ENCODE measurements around the gene MVK. TPM values are rescaled to one million over a fixed set of nuclear protein-coding genes. Genes with fewer than 3 reads are reported as not detected.

MVK gene
- polyA plus RNA-seq, 3 donors, result 1.1 to 3.8 (median 1.6) TPM

- Histone ChIP-seq H2AFZ (ENCODE audit: insufficient read depth, low read depth, low read length, poor library complexity, severe bottlenecking) (no peak overlapping the region), H3K27me3 (ENCODE audit: control insufficient read depth in 2 of 2, insufficient read depth in 2 of 2, low read length in 2 of 2) (no peaks in the 10 kb centered on the region), H3K9ac (ENCODE audit: insufficient read depth, low read length, poor library complexity, severe bottlenecking) (no peak overlapping the region), H3K36me3 (replicated peaks in 1 of 2; ENCODE audit: control insufficient read depth in 1 of 2, insufficient read depth in 2 of 2, low read length in 2 of 2) (peaks cover 36 to 70% of the 10 kb centered on the region in 2 donors), H3K4me3 (replicated peaks in 1 of 3; ENCODE audit: low read depth in 2 of 3, low read length in 3 of 3) (no peak overlapping the region), H4K20me1 (ENCODE audit: insufficient read depth, low read length) (no peaks in the 10 kb centered on the region), H3K9me3 (replicated peaks in 1 of 2; ENCODE audit: control insufficient read depth in 1 of 2, insufficient read depth in 1 of 2, low read length in 2 of 2) (no peaks in the 10 kb centered on the region), H3K27ac (ENCODE audit: low read depth in 1 of 2, low read length in 2 of 2) (no peak overlapping the region), H3K79me2 (ENCODE audit: insufficient read depth, low read length) (no peaks in the 10 kb centered on the region), H3K4me1 (ENCODE audit: control insufficient read depth in 1 of 2, insufficient read depth in 2 of 2, low read length in 2 of 2) (no peaks in the 10 kb centered on the region), H3K4me2 (replicated peaks; ENCODE audit: extremely low read depth, low read length, poor library complexity, severe bottlenecking) (no peak overlapping the region)
- Mint-ChIP-seq H3K9me3 (no peaks in the 10 kb centered on the region), H3K36me3 (peaks cover 52 to 60% of the 10 kb centered on the region in 2 donors), H3K27me3 (ENCODE audit: low read depth in 3 of 3) (peaks cover 0 to 5% (median 3%) of the 10 kb centered on the region in 3 donors), H3K27ac (peak overlapping the region in 1 of 7 donors; percentile 41), H3K4me1 (no peaks in the 10 kb centered on the region), H3K4me3 (no peak overlapping the region)
- no peak for TF ChIP-seq CTCF (IDR thresholded peaks at IDR 0.05)
- 97% methylated on average over 15 of the region's 15 CpGs for WGBS (ENCODE audit: insufficient coverage)
- intact Hi-C loops (cut with micrococcal nuclease), result no loop called here
- DNase-seq, result no peak
Observed at GRCh38 chr12:109534456-109534855, 39.1 kb upstream of the MVK start.

- Mint-ChIP-seq H3K27me3 (ENCODE audit: low read depth in 3 of 3) (peaks cover 0 to 5% (median 3%) of the 10 kb centered on the region in 3 donors), H3K9me3 (no peaks in the 10 kb centered on the region), H3K36me3 (peaks cover 43 to 51% of the 10 kb centered on the region in 2 donors), H3K4me1 (no peaks in the 10 kb centered on the region), H3K27ac (peak overlapping the region in 1 of 7 donors; percentile 54), H3K4me3 (peak overlapping the region in 1 of 2 donors; percentile 20)
- intact Hi-C loops (cut with micrococcal nuclease), result no loop called here
- H3K4me2 ChIP-seq (replicated peaks; ENCODE audit: extremely low read depth, low read length, poor library complexity, severe bottlenecking), result no peak overlapping the region
- H3K27me3 ChIP-seq (ENCODE audit: control insufficient read depth in 2 of 2, insufficient read depth in 2 of 2, low read length in 2 of 2), result no peaks in the 10 kb centered on the region
- no peaks in the 10 kb centered on the region for H4K20me1 ChIP-seq (ENCODE audit: insufficient read depth, low read length)
- H3K4me1 ChIP-seq (ENCODE audit: control insufficient read depth in 1 of 2, insufficient read depth in 2 of 2, low read length in 2 of 2), result no peaks in the 10 kb centered on the region
- H3K27ac ChIP-seq (ENCODE audit: low read depth in 1 of 2, low read length in 2 of 2), result no peak overlapping the region
- peaks cover 30 to 61% of the 10 kb centered on the region in 2 donors for H3K36me3 ChIP-seq (replicated peaks in 1 of 2; ENCODE audit: control insufficient read depth in 1 of 2, insufficient read depth in 2 of 2, low read length in 2 of 2)
- no peaks in the 10 kb centered on the region for H3K79me2 ChIP-seq (ENCODE audit: insufficient read depth, low read length)
- no peak for DNase-seq
- H3K9ac ChIP-seq (ENCODE audit: insufficient read depth, low read length, poor library complexity, severe bottlenecking), result no peak overlapping the region
- no peak overlapping the region for H3K4me3 ChIP-seq (replicated peaks in 1 of 3; ENCODE audit: low read depth in 2 of 3, low read length in 3 of 3)
- no peaks in the 10 kb centered on the region for H3K9me3 ChIP-seq (replicated peaks in 1 of 2; ENCODE audit: control insufficient read depth in 1 of 2, insufficient read depth in 1 of 2, low read length in 2 of 2)
- TF ChIP-seq CTCF (IDR thresholded peaks at IDR 0.05), result no peak
- WGBS (ENCODE audit: insufficient coverage), result 97% methylated on average over 23 of the region's 25 CpGs
- no peak overlapping the region for H2AFZ ChIP-seq (ENCODE audit: insufficient read depth, low read depth, low read length, poor library complexity, severe bottlenecking)
Observed at GRCh38 chr12:109535231-109535862, 38.2 kb upstream of the MVK start.

All from CD14-positive monocyte (primary cell).